ENCODE measurements around the gene PLEKHM3.

DNA sequence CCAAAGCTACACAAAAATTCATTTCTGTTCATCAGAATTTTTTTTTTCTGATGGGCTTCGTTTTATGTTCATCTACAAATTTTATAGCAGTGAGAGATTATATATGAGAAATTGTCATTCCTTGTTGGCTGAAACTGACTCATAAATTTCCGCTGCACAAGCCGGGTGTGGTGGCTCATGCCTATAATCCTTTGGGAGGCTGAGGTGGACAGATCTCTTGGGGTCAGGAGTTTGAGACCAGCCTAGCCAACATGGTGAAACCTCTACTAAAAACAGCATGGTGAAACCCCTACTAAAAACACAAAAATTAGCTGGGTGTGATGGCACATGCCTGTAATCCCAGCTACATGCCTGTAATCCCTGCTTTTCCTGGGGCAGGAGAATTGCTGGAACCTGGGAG is 72.0 kb downstream of the PLEKHM3 start:
- no peak for TF ChIP-seq ZNF737 (CRISPR knock-in tag; IDR thresholded peaks at IDR 0.05; ENCODE audit: borderline replicate concordance)
- TF ChIP-seq, protein P1, sequence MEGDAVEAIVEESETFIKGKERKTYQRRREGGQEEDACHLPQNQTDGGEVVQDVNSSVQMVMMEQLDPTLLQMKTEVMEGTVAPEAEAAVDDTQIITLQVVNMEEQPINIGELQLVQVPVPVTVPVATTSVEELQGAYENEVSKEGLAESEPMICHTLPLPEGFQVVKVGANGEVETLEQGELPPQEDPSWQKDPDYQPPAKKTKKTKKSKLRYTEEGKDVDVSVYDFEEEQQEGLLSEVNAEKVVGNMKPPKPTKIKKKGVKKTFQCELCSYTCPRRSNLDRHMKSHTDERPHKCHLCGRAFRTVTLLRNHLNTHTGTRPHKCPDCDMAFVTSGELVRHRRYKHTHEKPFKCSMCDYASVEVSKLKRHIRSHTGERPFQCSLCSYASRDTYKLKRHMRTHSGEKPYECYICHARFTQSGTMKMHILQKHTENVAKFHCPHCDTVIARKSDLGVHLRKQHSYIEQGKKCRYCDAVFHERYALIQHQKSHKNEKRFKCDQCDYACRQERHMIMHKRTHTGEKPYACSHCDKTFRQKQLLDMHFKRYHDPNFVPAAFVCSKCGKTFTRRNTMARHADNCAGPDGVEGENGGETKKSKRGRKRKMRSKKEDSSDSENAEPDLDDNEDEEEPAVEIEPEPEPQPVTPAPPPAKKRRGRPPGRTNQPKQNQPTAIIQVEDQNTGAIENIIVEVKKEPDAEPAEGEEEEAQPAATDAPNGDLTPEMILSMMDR (CRISPR knock-in tag; IDR thresholded peaks at IDR 0.05), result no peak
- TF ChIP-seq, protein P2, sequence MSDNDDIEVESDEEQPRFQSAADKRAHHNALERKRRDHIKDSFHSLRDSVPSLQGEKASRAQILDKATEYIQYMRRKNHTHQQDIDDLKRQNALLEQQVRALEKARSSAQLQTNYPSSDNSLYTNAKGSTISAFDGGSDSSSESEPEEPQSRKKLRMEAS (IDR thresholded peaks at IDR 0.05), result no peak
- TF ChIP-seq ETV6 (CRISPR knock-in tag; conservative IDR thresholded peaks at IDR 0.05), result no peak
- TF ChIP-seq, protein P3, sequence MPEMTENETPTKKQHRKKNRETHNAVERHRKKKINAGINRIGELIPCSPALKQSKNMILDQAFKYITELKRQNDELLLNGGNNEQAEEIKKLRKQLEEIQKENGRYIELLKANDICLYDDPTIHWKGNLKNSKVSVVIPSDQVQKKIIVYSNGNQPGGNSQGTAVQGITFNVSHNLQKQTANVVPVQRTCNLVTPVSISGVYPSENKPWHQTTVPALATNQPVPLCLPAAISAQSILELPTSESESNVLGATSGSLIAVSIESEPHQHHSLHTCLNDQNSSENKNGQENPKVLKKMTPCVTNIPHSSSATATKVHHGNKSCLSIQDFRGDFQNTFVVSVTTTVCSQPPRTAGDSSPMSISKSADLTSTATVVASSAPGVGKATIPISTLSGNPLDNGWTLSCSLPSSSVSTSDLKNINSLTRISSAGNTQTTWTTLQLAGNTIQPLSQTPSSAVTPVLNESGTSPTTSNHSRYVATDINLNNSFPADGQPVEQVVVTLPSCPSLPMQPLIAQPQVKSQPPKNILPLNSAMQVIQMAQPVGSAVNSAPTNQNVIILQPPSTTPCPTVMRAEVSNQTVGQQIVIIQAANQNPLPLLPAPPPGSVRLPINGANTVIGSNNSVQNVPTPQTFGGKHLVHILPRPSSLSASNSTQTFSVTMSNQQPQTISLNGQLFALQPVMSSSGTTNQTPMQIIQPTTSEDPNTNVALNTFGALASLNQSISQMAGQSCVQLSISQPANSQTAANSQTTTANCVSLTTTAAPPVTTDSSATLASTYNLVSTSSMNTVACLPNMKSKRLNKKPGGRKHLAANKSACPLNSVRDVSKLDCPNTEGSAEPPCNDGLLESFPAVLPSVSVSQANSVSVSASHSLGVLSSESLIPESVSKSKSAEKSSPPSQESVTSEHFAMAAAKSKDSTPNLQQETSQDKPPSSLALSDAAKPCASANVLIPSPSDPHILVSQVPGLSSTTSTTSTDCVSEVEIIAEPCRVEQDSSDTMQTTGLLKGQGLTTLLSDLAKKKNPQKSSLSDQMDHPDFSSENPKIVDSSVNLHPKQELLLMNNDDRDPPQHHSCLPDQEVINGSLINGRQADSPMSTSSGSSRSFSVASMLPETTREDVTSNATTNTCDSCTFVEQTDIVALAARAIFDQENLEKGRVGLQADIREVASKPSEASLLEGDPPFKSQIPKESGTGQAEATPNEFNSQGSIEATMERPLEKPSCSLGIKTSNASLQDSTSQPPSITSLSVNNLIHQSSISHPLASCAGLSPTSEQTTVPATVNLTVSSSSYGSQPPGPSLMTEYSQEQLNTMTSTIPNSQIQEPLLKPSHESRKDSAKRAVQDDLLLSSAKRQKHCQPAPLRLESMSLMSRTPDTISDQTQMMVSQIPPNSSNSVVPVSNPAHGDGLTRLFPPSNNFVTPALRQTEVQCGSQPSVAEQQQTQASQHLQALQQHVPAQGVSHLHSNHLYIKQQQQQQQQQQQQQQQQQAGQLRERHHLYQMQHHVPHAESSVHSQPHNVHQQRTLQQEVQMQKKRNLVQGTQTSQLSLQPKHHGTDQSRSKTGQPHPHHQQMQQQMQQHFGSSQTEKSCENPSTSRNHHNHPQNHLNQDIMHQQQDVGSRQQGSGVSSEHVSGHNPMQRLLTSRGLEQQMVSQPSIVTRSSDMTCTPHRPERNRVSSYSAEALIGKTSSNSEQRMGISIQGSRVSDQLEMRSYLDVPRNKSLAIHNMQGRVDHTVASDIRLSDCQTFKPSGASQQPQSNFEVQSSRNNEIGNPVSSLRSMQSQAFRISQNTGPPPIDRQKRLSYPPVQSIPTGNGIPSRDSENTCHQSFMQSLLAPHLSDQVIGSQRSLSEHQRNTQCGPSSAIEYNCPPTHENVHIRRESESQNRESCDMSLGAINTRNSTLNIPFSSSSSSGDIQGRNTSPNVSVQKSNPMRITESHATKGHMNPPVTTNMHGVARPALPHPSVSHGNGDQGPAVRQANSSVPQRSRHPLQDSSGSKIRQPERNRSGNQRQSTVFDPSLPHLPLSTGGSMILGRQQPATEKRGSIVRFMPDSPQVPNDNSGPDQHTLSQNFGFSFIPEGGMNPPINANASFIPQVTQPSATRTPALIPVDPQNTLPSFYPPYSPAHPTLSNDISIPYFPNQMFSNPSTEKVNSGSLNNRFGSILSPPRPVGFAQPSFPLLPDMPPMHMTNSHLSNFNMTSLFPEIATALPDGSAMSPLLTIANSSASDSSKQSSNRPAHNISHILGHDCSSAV (CRISPR knock-in tag; IDR thresholded peaks at IDR 0.05; ENCODE audit: borderline replicate concordance), result no peak
- TF ChIP-seq, protein P4, sequence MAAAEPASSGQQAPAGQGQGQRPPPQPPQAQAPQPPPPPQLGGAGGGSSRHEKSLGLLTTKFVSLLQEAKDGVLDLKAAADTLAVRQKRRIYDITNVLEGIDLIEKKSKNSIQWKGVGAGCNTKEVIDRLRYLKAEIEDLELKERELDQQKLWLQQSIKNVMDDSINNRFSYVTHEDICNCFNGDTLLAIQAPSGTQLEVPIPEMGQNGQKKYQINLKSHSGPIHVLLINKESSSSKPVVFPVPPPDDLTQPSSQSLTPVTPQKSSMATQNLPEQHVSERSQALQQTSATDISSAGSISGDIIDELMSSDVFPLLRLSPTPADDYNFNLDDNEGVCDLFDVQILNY (CRISPR knock-in tag; conservative IDR thresholded peaks at IDR 0.05), result no peak
- TF ChIP-seq NFRKB (IDR thresholded peaks at IDR 0.05), result no peak
- no peak for TF ChIP-seq HNF4G (IDR thresholded peaks at IDR 0.05; ENCODE audit: borderline replicate concordance, low read depth, low read length)
- TF ChIP-seq HNF4G (CRISPR knock-in tag; IDR thresholded peaks at IDR 0.05; ENCODE audit: borderline replicate concordance, low read depth), result no peak

All from HepG2 (cell line).